Measurements from ENCODE around the gene DAZAP1.

DNA sequence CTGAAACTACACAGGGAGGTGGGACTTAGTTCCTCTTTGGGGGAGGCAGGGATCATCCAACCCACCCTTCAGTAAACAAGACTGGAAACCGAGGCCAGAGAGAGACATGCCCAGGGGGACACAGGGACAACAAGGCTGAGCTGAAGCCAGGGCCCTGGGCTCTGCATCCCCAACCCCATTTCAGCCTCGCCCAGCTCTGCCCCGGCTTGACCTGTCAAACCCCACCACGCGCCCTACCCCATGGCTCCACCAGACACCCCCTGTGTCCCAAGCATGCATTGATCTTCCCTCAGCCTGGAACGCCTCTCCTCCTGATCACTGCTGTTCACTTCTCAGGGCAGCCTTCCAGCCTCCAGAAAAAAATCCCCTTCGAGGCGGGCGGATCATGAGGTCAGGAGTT, 40.6 kb downstream of the DAZAP1 start:
- TF ChIP-seq, protein P1, sequence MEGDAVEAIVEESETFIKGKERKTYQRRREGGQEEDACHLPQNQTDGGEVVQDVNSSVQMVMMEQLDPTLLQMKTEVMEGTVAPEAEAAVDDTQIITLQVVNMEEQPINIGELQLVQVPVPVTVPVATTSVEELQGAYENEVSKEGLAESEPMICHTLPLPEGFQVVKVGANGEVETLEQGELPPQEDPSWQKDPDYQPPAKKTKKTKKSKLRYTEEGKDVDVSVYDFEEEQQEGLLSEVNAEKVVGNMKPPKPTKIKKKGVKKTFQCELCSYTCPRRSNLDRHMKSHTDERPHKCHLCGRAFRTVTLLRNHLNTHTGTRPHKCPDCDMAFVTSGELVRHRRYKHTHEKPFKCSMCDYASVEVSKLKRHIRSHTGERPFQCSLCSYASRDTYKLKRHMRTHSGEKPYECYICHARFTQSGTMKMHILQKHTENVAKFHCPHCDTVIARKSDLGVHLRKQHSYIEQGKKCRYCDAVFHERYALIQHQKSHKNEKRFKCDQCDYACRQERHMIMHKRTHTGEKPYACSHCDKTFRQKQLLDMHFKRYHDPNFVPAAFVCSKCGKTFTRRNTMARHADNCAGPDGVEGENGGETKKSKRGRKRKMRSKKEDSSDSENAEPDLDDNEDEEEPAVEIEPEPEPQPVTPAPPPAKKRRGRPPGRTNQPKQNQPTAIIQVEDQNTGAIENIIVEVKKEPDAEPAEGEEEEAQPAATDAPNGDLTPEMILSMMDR (IDR thresholded peaks at IDR 0.05), result no peak
- no peak for TF ChIP-seq EZH2 (IDR thresholded peaks at IDR 0.05)
